Osteocyte (in vitro differentiated cells): Measurements from ENCODE around the gene VAPA. TPM values are rescaled to one million over a fixed set of nuclear protein-coding genes. Genes with fewer than 3 reads are reported as not detected.

Source experiments
- DNase-seq: peaks from one replicate; pipeline ENCODE4 v3.0.0; 2021; ENCODE audit warnings: mixed read lengths; ENCODE audit not compliant: unreplicated experiment; ENCODE audit errors: extremely low spot score
- H3K27ac Mint-ChIP-seq: one replicate; pipeline ENCODE4 v1.8.0; 2021; ENCODE audit warnings: mild to moderate bottlenecking, mixed read lengths; ENCODE audit not compliant: unreplicated experiment
- H3K27me3 Mint-ChIP-seq: one replicate; pipeline ENCODE4 v1.8.0; 2021; ENCODE audit warnings: mixed read lengths; ENCODE audit not compliant: unreplicated experiment
- H3K36me3 Mint-ChIP-seq: one replicate; pipeline ENCODE4 v1.8.0; 2021; ENCODE audit warnings: mixed read lengths; ENCODE audit not compliant: unreplicated experiment
- H3K4me1 Mint-ChIP-seq: one replicate; pipeline ENCODE4 v1.8.0; 2021; ENCODE audit warnings: mixed read lengths; ENCODE audit not compliant: unreplicated experiment
- H3K4me3 Mint-ChIP-seq: one replicate; pipeline ENCODE4 v1.8.0; 2021; ENCODE audit warnings: mild to moderate bottlenecking, moderate library complexity, mixed read lengths; ENCODE audit not compliant: unreplicated experiment
- H3K9me3 Mint-ChIP-seq: one replicate; pipeline ENCODE4 v1.8.0; 2021; ENCODE audit warnings: mixed read lengths; ENCODE audit not compliant: unreplicated experiment
- total RNA-seq: library from RNA; stranded (reverse); gene quantifications from 2 replicates; pipeline ENCODE4 v1.2.1, GENCODE V29; 2021
- TF ChIP-seq, protein P1 (sequence below): fragments of 200-600 bp; sonication (generic); IDR thresholded peaks from 2 replicates; pipeline ENCODE4 v1.5.0; 2021; ENCODE audit warnings: antibody characterized with exemption, mild to moderate bottlenecking, moderate library complexity

The VAPA gene
- total RNA-seq, 1 donor from 2014 or later, result 157 TPM

DNA sequence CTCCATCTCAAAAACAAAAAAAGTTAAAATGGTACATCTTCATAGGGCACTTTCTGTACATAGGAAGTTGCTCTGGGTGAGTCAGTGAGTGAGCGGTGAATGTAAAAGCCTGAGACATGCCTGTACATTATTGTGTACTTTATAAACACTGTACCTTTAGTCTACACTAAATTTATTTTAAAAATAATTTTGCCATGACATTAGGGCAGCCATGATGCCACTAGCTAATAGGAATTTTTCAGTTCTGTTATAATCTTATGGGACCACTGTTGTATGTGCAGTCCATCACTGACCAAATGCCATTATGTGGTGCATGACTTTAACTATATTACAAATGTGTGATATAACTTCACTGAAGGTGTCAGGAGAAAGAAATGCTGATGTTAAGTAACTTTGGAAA lies 39.1 kb upstream of the VAPA start:
- TF ChIP-seq, protein P1, sequence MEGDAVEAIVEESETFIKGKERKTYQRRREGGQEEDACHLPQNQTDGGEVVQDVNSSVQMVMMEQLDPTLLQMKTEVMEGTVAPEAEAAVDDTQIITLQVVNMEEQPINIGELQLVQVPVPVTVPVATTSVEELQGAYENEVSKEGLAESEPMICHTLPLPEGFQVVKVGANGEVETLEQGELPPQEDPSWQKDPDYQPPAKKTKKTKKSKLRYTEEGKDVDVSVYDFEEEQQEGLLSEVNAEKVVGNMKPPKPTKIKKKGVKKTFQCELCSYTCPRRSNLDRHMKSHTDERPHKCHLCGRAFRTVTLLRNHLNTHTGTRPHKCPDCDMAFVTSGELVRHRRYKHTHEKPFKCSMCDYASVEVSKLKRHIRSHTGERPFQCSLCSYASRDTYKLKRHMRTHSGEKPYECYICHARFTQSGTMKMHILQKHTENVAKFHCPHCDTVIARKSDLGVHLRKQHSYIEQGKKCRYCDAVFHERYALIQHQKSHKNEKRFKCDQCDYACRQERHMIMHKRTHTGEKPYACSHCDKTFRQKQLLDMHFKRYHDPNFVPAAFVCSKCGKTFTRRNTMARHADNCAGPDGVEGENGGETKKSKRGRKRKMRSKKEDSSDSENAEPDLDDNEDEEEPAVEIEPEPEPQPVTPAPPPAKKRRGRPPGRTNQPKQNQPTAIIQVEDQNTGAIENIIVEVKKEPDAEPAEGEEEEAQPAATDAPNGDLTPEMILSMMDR, result no peak
- Mint-ChIP-seq H3K4me1 (peaks cover 23% of the 10 kb centered on the region), H3K36me3 (no peaks in the 10 kb centered on the region), H3K9me3 (no peaks in the 10 kb centered on the region), H3K27me3 (no peaks in the 10 kb centered on the region), H3K27ac (no peak overlapping the region), H3K4me3 (no peak overlapping the region)
- no peak for DNase-seq

DNA sequence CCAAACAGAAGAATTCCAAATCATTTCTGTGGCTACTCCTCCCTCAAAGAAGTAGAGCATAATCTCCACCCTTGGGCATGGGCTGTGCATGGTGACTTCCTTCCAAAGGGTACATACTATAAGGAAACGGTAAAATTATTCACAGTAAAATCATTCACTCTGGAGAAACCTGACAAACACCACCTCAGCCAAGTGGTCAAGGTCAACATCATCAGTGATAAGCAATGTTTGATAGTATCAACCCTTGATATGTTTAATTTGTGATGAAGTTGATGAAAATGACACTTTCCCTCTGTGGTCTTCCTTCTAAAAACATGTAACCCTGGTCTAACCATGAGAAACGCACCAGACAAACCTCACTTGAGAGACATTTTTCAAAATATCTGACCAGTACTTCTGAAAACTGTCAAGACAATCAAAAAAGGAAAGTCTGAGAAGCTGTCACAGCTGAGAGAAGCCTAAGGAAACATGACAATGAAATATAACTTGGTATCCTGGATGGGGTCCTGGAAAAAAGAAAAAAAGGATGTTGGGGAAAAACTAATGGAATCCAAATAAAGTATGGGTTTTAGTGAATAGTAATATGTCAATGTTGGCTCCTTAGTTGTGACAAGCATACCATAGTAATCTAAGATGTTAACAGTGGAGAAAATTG lies 37.5 kb upstream of the VAPA start:
- Mint-ChIP-seq H3K4me1 (peaks cover 14% of the 10 kb centered on the region), H3K27ac (peak overlapping the region; percentile 94), H3K36me3 (no peaks in the 10 kb centered on the region), H3K27me3 (no peaks in the 10 kb centered on the region), H3K4me3 (peak overlapping the region; percentile 68), H3K9me3 (no peaks in the 10 kb centered on the region)
- TF ChIP-seq, protein P1, result no peak
- DNase-seq, result no peak

DNA sequence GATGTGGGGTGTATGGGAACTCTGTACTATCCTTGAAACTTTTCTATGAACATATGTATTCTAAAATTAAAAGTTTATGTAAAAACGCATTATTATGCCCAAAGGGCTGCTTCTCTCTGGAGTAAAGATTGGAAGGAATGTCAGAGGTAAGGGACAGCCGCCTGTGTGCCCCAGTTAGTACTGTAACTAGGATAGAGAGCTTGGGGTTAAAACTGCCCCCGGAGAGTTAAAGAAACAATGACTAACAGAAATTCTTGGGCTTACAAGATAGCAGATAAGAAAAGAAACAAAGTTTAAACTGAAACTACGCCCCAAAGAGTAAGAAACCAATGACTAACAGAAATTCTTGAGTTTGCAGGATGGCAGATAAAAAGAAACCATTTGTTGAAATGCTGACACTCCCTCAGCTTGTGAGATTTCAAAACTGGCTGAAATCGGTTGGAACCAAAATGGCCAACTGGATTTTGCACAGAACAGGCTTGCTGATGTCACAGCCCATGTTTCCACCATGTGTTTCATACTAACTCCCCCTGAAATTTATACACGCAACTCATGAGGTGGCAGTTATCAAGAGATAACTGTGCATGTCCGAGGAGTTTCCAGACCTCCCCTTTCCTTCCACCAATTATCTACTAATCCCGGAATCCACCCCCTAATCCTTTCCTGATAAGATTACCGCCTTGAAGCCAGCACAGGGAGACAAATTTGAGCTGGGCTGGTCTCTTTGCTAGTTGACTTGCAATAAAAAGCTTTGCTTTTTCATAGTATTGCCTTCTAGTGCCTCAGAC lies 36.8 kb upstream of the VAPA start:
- peaks cover 14% of the 10 kb centered on the region for H3K4me1 Mint-ChIP-seq
- no peaks in the 10 kb centered on the region for H3K27me3 Mint-ChIP-seq
- H3K9me3 Mint-ChIP-seq, result no peaks in the 10 kb centered on the region
- TF ChIP-seq, protein P1, result no peak
- DNase-seq, result no peak
- peak overlapping the region; percentile 94 for H3K27ac Mint-ChIP-seq
- no peaks in the 10 kb centered on the region for H3K36me3 Mint-ChIP-seq
- peak overlapping the region; percentile 68 for H3K4me3 Mint-ChIP-seq

GRCh38 chr18:9877655-9878014 lies 36.2 kb upstream of the VAPA start:
- Mint-ChIP-seq H3K27ac (peak overlapping the region; percentile 94), H3K4me3 (peak overlapping the region; percentile 68), H3K36me3 (no peaks in the 10 kb centered on the region), H3K9me3 (no peaks in the 10 kb centered on the region), H3K4me1 (peaks cover 14% of the 10 kb centered on the region), H3K27me3 (no peaks in the 10 kb centered on the region)
- TF ChIP-seq, protein P1, result no peak
- DNase-seq, result no peak

GRCh38 chr18:9878095-9878494 lies 35.7 kb upstream of the VAPA start:
- TF ChIP-seq, protein P1, result no peak
- H3K36me3 Mint-ChIP-seq, result no peaks in the 10 kb centered on the region
- H3K27me3 Mint-ChIP-seq, result no peaks in the 10 kb centered on the region
- no peak overlapping the region for H3K27ac Mint-ChIP-seq
- DNase-seq, result no peak
- H3K9me3 Mint-ChIP-seq, result no peaks in the 10 kb centered on the region
- H3K4me3 Mint-ChIP-seq, result no peak overlapping the region
- H3K4me1 Mint-ChIP-seq, result peaks cover 14% of the 10 kb centered on the region
